OCI-LY7 (cell line): ENCODE measurements around the gene NUP62.

Experiments used
- EZH2phosphoT487 ChIP-seq: fragments of 200-600 bp; sonication (generic); IDR thresholded peaks from 2 replicates; pipeline ENCODE4 v1.6.1; 2018; ENCODE audit warnings: low read depth, borderline replicate concordance, mild to moderate bottlenecking, mixed run types, antibody characterized with exemption, low read length, moderate library complexity, mixed read lengths
- TF ChIP-seq, protein P1 (sequence below): fragments of 200-600 bp; sonication (generic); conservative IDR thresholded peaks from 2 replicates; pipeline ENCODE4 v1.5.1; 2014; ENCODE audit warnings: mild to moderate bottlenecking, antibody characterized with exemption, low read length, moderate library complexity, mixed read lengths

GRCh38 chr19:49906879-49907564 lies 22.3 kb downstream of the NUP62 start:
- TF ChIP-seq, protein P1, sequence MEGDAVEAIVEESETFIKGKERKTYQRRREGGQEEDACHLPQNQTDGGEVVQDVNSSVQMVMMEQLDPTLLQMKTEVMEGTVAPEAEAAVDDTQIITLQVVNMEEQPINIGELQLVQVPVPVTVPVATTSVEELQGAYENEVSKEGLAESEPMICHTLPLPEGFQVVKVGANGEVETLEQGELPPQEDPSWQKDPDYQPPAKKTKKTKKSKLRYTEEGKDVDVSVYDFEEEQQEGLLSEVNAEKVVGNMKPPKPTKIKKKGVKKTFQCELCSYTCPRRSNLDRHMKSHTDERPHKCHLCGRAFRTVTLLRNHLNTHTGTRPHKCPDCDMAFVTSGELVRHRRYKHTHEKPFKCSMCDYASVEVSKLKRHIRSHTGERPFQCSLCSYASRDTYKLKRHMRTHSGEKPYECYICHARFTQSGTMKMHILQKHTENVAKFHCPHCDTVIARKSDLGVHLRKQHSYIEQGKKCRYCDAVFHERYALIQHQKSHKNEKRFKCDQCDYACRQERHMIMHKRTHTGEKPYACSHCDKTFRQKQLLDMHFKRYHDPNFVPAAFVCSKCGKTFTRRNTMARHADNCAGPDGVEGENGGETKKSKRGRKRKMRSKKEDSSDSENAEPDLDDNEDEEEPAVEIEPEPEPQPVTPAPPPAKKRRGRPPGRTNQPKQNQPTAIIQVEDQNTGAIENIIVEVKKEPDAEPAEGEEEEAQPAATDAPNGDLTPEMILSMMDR = no peak
- no peak for TF ChIP-seq EZH2phosphoT487
